Adrenal gland (tissue), 5 donors: ENCODE results near the gene ARMH3.

Source experiments
- CTCF ChIP-seq, 6 experiments: fragments of 450-650 bp in 4 of 6; fragments of 200-600 bp in 2 of 6; sonication (generic) in 1 of 6; IDR thresholded peaks; 1 replicate in 5 of 6; 2 replicates in 1 of 6; pipeline versions ENCODE4 v1.5.1 to v1.8.0; 2016 to 2021; ENCODE audit warnings: antibody characterized with exemption in 6 of 6, mild to moderate bottlenecking in 2 of 6, moderate library complexity in 1 of 6
- POLR2A ChIP-seq, 2 donors: fragments of 450-650 bp; IDR thresholded peaks; one replicate each; pipeline ENCODE4 v1.6.1; 2017; ENCODE audit warnings: antibody characterized with exemption in 2 of 2, mild to moderate bottlenecking in 2 of 2, moderate library complexity in 1 of 2
- donor health status: DM: no; HTN: no; CAD: no.

DNA sequence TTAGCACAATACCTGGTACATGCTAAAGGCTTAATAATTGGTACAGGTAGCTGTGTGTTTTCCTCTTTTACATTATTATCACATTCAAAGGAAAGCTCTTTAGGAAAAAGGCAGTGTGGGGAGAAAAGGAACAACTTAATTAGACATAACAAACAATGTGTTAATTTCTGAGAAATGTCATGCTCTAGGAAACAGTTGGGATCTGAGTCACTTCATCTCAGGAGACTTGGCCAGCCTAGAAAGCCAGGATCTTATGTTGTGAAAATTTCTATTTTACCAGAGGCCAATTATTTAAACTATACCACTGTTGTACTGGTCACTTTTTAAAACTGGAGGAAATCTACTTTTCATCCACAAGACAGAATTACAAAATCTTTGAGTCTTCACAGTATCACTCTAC lies 39.6 kb downstream of the ARMH3 start:
- TF ChIP-seq CTCF (IDR thresholded peaks at IDR 0.05), result no peak
- TF ChIP-seq POLR2A (IDR thresholded peaks at IDR 0.05), result no peak
